Astrocyte of the spinal cord (primary cell): ENCODE measurements around the gene ATP5F1D.

ENCODE experiments used
- DNase-seq: peaks from one replicate; pipeline ENCODE4 v3.0.0; 2011; ENCODE audit warnings: low read depth, low spot score
- H3K4me3 ChIP-seq: 2 replicates; pipeline ENCODE4 v1.5.1; 2011; ENCODE audit warnings: low read depth, mild to moderate bottlenecking, low read length, moderate library complexity
- CTCF ChIP-seq: IDR thresholded peaks from 2 replicates; pipeline ENCODE4 v1.5.1; 2012; ENCODE audit warnings: low read depth, mild to moderate bottlenecking, low read length, inconsistent platforms
- in situ Hi-C: cut with HindIII; loops from 2 replicates; pipeline ENCODE4 v1.10.0; 2017; ENCODE audit warnings: low sequenced_read_pairs

The ATP5F1D gene

GRCh38 chr19:1217366-1217765, 24.2 kb upstream of the ATP5F1D start:
- TF ChIP-seq CTCF: no peak
- no peak for DNase-seq
- in situ Hi-C loops: no loop called here

GRCh38 chr19:1218751-1219567, 22.6 kb upstream of the ATP5F1D start:
- H3K4me3 ChIP-seq: no peak overlapping the region
- in situ Hi-C loops: no loop called here
- no peak for TF ChIP-seq CTCF
- DNase-seq: no peak

More at GRCh38 chr19:1217366-1217765, 24.2 kb upstream of the ATP5F1D start:
- no peak overlapping the region for H3K4me3 ChIP-seq

- no peak for DNase-seq
- no peak for TF ChIP-seq CTCF
- H3K4me3 ChIP-seq: no peak overlapping the region
- in situ Hi-C loops: no loop called here
These were observed 21.6 kb upstream of the ATP5F1D start for GRCh38 chr19:1219786-1220476.

- TF ChIP-seq CTCF: peak; percentile 20
- in situ Hi-C loops: no loop called here
- no peak overlapping the region for H3K4me3 ChIP-seq
- no peak for DNase-seq
These were observed 21.0 kb upstream of the ATP5F1D start for GRCh38 chr19:1220477-1220930.

GRCh38 chr19:1220976-1221903, 20.3 kb upstream of the ATP5F1D start:
- peak; percentile 50 for DNase-seq
- TF ChIP-seq CTCF: peak; percentile 77
- in situ Hi-C loops: no loop called here
- no peak overlapping the region for H3K4me3 ChIP-seq

- H3K4me3 ChIP-seq: no peak overlapping the region
- in situ Hi-C loops: no loop called here
- no peak for TF ChIP-seq CTCF
- DNase-seq: no peak
These were observed 19.7 kb upstream of the ATP5F1D start for GRCh38 chr19:1221904-1222255.
